ENCODE results near the gene FMN1. TPM values are rescaled to one million over a fixed set of nuclear protein-coding genes. Genes with fewer than 3 reads are reported as not detected.

The FMN1 gene
- total RNA-seq, 1 donor from 2014 or later, result 2.2 TPM

DNA sequence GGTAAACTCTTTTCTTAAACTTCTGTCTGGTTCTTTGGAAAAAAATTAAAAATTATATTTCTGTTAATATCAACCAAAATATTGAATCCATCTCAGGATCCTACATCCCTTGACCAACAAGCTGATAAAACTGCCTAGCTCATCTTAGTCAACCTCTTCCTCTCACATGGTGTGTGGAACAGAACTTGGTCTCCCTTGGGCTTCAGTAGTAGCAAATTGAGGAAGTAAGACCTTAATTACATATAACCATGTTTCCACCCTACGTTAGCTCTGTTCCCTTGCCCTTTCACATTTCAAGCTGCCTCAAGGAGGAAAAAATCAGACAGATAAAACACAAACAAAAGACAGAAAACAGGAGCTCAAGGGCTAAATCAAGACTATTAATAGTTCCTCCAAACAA is 360.4 kb downstream of the FMN1 start:
- no peak for DNase-seq (ENCODE audit: low spot score)
- intact Hi-C loops (cut with DNase I), result no loop called here

DNA sequence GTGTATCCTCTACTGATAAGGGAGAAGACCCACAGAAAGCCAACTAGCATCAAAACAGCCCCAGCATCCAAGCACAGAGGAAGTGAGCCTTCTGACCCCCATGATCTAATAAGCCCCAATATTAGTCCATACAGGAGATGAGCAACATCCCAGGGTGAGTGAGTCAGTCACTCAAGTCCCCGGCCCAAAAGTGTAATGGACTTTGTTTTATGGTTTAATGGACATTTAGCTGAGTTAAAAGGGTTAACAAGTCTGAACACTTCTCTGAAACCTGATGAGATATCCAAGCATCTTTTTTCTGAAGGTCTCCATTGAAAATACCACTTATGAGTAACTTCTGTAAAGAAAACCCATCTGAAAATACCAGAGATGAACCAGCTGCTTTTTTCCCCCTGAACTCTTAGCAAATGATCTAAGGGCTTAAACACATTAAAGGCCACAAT is 361.1 kb downstream of the FMN1 start:
- intact Hi-C loops (cut with DNase I), result no loop called here
- no peak for DNase-seq (ENCODE audit: low spot score)

DNA sequence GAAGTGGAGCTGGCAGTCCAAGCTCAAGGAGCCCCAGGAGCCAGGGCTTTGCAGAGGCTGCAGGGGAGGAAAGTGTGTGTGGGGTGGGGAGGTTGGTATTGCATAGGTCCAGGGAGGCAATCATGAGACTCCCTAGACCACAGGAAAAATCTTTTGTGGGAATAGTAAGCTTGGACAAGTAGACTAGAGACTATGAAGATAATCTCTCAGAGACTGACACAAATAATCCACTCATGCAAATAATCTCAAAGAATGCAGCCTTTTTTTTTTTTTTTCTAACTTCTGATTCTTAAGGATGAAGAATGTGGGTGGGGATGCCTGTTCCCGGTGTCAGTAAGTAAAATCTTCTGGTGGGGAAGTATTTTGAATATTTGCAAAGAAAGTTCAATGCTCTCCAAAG is 363.0 kb downstream of the FMN1 start:
- DNase-seq (ENCODE audit: low spot score), result no peak
- intact Hi-C loops (cut with DNase I), result no loop called here

DNA sequence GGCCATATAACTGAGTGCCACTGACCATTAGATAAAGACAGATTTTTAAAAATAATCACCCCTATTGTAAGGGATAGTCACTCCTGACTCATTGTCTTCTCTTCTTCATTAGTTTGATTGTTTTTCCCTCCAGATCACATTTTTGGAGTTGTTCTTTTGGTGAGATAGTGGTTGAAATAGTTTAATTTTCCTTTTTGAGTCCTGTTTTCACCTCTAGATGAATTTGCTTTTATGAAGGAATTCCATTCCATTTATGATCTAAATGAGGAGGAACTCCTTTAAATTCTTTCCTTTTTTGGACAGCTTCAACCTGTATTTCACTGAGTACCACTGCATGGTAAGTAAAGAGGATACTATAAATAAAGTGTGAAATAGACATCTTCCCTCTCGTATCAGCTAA is 364.3 kb downstream of the FMN1 start:
- intact Hi-C loops (cut with DNase I), result no loop called here

DNA sequence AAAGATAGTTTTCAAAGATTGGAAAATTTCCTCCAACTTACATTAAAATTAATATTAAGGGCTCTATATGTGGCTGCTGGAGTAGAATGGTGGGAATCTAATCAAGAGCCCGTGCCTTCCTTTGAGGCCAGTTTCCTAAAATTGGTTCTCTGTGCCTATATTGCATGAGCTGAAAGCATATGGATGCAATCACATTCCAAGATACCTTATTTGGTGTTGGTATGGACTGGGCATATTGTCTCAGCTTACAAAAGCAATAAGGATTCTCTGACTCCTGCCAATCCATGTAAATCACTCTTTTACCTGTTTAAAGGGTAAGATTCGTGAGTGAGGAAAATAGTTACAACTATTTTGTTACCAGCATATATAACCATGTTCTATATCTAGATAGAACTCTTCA is 365.1 kb downstream of the FMN1 start:
- intact Hi-C loops (cut with DNase I), result no loop called here

More for the DNA sequence above, 364.3 kb downstream of the FMN1 start:
- DNase-seq (ENCODE audit: low spot score), result no peak

DNA sequence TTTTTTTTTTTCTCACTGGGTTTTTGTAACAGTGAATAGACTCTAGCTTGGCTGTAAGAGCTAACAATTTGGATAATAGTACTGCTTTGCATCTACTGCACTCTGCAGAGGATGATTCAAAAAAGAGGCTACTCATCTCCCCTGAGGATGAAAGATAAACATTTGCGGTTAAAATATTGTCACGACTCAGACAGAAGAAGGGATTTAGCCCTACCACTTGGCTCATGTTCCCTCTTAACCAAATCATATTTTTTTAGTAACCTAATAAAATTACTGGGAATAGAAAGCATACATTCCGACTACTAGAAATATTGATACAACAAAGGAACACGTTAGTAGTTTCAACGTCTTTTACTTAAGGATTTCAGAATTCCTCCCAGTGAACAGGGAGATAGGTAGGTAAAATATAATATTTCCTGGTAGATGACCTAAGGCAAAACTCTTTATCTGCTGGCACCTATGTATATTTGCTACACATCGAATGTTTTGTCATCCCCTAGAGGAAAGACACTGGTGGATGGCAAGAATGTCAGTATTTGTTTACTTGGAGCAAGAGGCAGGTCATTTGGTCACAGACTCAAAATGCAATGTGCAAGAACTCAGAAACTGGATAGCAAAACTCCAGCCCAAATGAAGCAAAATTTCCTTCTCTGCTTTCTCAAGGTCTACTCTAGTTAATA is 365.9 kb downstream of the FMN1 start:
- no peak for DNase-seq (ENCODE audit: low spot score)
- intact Hi-C loops (cut with DNase I), result no loop called here

More for the DNA sequence above, 365.1 kb downstream of the FMN1 start:
- no peak for DNase-seq (ENCODE audit: low spot score)

DNA sequence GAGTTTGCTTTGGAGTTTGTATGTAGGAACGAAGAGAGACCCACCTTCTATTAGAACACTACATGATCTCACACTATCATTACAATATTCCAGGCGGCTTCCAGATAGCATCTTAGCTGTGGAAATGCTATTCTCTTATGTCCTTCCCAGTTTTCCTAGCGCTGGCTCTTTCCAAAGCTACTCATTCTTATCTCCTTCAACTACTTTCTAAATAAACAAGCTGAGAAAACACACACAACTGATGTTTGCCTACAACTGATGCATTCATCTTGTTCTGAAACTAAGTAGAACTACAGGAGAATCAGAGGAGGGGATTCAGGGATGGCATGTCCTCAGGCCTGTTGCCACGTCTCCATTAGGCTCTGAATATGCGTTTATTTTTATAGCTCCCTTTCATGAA is 367.8 kb downstream of the FMN1 start:
- intact Hi-C loops (cut with DNase I), result no loop called here
- no peak for DNase-seq (ENCODE audit: low spot score)

DNA sequence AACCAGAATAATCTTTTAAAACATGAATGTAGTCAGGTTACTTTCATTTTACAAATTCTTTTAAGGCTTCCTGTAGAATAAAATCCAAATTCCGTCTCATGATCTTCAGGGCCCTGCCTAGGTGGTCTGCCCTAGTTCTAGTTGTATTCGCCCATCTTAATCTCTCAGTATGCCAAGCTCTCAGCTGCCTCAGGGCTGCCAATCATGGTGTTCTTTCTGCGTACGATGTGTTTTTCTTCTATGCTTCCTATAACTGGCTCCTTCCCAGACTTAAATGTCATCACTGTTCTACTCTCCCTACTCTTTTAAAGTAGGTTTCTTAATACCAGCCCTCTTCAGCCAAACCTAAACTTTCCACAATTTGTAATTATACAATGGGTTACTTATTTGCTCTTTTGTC is 369.3 kb downstream of the FMN1 start:
- no peak for DNase-seq (ENCODE audit: low spot score)
- intact Hi-C loops (cut with DNase I), result no loop called here

DNA sequence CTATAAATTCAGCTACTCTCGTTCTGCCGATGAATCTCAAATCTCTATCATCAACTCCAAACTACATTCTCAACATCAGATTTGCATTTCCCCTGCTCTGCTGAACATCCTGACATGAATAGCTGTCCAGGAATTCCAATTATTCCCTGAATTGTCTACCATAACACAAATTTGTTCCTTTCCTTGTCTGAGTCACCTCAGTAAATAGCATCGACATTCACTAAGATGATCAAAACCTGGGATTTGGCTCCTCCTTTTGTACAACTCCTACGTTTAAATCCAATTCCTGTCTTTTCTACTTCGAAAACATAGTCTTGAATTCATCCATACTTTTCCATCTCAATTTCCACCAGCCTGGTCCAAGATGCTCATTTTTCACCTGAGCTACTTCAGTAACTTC is 369.7 kb downstream of the FMN1 start:
- no peak for DNase-seq (ENCODE audit: low spot score)
- intact Hi-C loops (cut with DNase I), result no loop called here

DNA sequence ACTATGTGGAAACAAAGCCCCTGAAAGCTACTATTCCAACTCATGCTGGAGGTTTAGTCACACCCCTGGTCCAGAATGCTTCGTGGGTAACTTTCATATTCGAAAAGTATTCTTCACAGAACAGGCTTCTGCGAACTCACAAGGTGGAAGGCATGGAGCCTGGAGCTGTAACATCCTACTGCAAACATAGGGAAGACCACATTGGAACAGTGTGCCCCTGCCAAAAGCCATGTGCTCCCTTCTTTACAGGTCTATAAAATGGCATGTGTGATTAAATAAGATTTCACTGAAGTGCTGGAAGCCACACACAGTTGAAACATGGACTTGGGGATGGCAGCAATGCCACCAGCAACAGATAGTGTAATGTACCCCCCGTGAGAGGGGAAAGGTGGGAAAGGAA is 370.8 kb downstream of the FMN1 start:
- no peak for DNase-seq (ENCODE audit: low spot score)

DNA sequence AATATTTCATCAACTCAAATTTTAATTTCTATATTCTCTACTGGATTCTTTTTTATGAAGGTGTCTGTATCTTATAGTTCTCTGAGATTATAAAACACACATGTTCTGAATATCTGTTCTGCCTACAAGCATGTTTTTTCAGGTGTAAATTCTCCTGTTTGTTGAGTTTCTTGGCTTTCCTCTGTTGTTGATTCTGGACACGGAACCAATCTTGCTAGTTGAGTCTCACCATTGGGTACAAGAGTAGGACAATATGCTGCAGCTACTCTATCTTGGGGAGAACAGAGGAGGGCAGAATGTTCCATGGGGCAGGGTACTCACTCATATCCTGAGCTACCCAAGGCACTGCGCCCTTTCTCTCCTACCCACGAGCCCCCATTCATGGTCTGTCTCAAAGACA is 371.8 kb downstream of the FMN1 start:
- intact Hi-C loops (cut with DNase I), result no loop called here
- no peak for DNase-seq (ENCODE audit: low spot score)

More for the DNA sequence above, 370.8 kb downstream of the FMN1 start:
- intact Hi-C loops (cut with DNase I), result no loop called here

DNA sequence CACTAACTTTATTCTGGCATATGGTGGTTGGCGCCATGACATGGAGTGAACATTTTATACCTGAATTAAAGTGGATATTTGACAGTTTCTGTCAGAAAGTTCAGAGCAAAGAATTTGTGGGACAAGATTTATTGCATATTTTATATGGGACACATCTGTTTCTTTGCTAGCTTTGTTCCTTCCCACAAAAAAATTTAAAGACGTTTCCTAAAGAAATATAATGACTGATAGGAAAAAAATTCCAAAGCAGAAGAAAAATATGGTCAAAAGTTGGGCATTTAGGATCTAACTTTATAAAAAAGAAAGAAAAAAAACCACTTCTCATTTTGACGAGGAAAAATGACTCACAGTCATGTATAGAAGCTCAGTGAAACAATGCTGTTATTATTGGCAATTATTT is 375.1 kb downstream of the FMN1 start:
- intact Hi-C loops (cut with DNase I), result no loop called here
- no peak for DNase-seq (ENCODE audit: low spot score)

DNA sequence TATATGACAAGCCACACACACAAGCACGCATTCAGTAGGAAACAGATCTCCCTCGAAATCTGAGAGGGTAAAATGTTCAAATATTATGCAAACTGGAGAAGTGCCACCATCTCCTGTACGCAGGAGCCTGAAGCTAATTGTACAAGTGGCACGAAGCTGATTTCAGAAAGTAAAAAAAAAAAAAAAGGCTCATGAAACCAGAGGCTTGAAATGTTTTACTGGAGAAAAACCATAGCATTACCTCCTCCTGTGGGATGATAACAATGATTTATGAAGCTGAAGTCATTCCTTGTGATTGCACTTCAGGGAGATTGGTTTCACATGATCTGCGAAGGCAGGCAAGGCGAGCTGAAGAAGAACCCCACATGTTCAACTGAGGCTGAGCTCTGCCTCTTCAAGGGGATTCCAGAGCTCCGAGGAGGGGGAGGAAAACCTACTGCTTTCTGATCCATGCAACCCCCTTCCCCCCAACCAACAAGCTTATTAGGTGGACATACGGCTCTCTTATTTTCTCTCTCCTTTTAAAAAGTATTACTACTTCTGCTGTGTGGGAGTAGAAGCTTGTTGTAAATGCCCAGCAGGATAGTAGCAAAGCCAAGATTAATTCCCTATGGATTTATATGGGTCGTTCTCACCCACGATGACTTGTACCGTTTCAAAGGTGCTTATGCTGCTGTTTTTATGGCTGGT is 375.6 kb downstream of the FMN1 start:
- no peak for DNase-seq (ENCODE audit: low spot score)
- intact Hi-C loops (cut with DNase I), result no loop called here

DNA sequence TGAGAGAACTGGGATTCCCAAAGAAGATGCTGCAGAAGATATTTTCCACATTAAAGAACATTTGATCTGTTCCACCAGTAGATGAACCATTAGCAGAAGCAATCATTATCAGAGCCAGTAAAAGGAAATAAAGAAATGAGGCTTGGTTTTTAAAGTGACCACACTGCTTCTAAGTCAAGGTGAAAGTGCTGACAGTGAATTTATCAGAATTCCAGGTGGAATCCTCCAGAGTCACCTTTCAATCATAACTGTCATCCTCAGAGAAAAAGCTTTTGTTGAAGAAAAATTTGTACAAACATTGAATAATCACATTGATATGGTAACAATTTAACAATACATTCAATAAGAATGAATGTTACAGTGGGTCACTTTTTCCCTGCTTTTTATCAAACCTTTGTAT is 376.9 kb downstream of the FMN1 start:
- DNase-seq (ENCODE audit: low spot score), result no peak
- intact Hi-C loops (cut with DNase I), result no loop called here

DNA sequence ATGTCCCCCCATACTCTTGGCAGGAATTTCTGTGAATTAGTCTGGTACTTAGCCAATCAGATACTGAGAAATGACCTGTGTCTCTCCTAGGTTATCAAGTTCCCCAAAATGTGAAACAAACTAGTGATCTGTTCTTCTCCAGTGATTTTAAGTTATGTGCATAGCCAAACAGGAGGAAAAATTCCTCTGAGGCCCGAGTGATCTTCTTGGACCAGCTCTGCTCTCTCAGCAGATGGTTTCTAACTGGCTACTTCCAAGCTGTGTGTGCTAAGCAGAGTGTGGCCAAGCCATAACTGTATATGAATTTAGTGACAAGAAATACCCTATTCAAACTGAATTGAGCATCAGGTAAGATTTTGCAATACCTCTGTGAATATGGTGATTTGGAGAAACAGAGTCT is 387.2 kb downstream of the FMN1 start:
- intact Hi-C loops (cut with DNase I), result no loop called here
- no peak for DNase-seq (ENCODE audit: low spot score)

DNA sequence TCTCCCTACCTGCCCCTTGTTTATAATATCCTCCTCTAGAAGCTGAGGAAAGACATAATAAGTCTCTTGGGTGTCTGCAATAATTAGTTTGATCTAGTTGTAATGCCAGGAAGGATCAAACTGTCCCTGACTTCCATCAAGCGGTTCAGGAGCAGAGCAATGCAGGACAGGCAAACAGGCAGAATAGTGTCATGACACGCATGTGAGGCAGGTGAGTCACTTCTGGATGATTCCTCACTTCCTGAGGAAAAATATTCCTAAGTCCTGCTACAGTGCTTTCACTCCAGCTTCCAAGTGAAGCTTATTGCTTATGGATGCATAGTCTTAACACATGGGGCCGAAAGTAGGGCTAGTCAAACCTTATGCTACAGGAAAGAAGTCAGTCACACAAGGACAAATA is 390.9 kb downstream of the FMN1 start:
- intact Hi-C loops (cut with DNase I), result no loop called here
- DNase-seq (ENCODE audit: low spot score), result no peak

DNA sequence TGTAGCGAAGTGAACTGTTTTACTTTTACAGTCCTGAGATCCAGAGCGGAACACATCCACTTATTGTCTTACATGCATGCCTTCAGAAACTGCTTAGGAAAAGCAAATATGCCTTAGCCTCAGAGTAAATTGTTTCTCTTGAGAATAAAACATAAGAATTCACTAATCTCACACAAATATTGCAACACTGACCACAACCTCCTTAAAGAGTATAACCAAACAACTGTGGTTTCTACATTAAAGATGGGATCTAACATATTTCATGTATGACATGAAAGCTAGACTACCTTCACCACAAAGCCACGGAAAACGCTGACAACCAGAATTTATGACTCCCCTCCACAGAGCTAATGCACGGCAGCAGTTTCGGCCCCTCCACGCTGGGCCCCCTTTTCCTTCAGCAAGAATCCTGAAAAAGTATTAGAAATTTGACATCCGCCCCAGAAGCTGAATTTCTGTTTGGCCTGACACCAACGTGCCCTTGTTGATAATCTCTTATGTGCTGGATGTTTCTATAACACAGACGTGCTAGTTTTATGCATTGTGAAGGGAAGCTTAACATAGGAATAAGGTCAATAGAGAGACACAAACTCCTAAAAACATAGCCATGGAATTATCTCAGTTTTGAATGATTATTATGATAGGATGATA is 392.1 kb downstream of the FMN1 start:
- intact Hi-C loops (cut with DNase I), result no loop called here

DNA sequence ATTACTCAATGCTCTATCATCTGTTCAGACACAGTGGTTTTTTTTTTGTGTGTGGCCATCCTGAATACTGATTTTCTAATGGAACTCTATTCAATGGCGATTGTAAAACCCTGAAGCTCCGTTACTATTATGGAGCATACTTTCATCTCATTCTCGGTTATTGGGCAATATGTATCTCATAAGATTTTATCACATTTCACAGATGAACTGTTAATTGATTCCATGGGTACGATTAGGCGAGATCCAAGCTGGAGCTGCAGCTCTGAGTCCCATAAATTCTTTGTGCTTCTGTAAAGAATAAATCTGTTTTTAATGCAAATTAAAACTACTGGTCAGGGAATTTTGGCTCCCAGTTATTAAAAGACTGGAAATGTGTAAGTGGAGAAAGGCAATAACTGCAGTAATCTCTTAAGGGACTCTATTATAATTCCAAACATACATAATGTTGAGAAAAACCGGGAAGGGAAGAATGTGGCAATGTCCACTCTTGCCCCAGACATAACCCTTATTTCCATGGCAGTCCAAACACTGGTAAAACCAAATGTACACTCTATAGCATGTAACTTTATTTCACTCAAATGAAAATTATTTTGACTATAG is 394.5 kb downstream of the FMN1 start:
- no peak for DNase-seq (ENCODE audit: low spot score)
- intact Hi-C loops (cut with DNase I), result no loop called here

More for the DNA sequence above, 392.1 kb downstream of the FMN1 start:
- DNase-seq (ENCODE audit: low spot score), result no peak

DNA sequence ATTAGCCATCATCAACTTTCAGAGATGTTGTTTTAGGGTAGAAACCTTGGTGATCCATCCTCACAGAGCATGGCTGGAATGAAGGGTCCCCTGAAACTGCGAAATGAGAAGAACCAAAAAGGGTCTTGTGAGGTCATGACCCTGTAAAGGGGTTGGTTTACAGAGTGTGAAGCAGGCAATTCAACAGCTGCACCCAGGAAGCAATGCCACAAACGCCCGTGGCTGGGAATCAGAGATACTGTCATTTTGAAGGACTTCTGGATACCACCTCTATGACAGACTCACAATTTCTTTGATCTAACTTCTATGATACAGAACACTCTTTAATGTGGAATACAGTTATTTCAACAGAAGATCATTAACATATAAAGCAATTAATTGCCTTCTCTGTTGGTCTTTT is 397.7 kb downstream of the FMN1 start:
- intact Hi-C loops (cut with DNase I), result no loop called here
- no peak for DNase-seq (ENCODE audit: low spot score)

DNA sequence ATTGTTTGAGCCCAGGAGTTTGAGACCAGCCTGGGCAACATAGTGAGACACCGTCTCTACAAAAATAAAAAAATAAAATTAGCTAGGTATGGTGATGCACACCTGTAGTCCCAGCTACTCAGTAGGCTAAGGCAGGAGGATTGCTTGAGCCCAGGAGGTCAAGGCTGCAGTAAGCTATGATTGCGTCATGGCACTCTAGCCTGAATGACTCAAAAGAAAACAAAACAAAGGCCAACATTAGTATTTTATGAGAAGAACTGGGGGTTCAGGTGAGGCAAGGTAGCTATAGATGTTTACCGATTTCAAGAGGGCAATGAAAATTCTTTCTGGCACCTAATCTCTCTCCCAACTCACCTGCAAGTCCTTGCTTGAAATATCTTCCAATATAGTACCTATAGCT is 399.5 kb downstream of the FMN1 start:
- intact Hi-C loops (cut with DNase I), result no loop called here
- no peak for DNase-seq (ENCODE audit: low spot score)

DNA sequence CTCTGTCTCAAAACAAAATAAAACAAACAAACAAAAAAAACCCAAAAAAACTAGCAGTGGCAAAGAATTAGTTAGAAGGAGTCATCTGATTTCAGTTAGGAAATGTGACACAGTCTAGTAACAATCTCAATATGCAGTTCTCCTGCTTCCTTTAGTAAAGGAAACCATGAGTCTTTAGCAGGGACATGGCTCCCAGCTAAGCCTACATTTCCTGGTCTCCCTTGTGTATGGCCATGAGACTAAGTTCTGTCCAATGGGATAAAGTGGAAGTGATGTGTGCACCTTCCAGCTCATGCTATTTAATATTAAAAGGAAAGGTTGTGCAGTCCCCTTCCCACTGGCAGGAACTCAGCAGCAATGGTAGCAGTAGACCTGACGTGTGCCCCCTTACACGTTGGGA is 402.1 kb downstream of the FMN1 start:
- intact Hi-C loops (cut with DNase I), result no loop called here
- DNase-seq (ENCODE audit: low spot score), result no peak
